Dedifferentiated amniotic fluid mesenchymal stem cell (primary cell): ENCODE data around the gene CSPG4.
"Not testable (repeated sequence)": the region's sequence is repeated elsewhere in the genome, so short reads cannot be mapped to it uniquely, and the experiment has no call there.

Experiments used
- DNase-seq: peaks from one replicate; pipeline ENCODE4 v3.0.0-alpha.2; 2016; ENCODE audit errors: extremely low spot score

The CSPG4 gene

GRCh38 chr15:75703440-75704262 is 9.0 kb downstream of the CSPG4 start:
- not testable (repeated sequence) for DNase-seq

GRCh38 chr15:75702436-75702835 is 10.2 kb downstream of the CSPG4 start:
- no peak for DNase-seq

DNA sequence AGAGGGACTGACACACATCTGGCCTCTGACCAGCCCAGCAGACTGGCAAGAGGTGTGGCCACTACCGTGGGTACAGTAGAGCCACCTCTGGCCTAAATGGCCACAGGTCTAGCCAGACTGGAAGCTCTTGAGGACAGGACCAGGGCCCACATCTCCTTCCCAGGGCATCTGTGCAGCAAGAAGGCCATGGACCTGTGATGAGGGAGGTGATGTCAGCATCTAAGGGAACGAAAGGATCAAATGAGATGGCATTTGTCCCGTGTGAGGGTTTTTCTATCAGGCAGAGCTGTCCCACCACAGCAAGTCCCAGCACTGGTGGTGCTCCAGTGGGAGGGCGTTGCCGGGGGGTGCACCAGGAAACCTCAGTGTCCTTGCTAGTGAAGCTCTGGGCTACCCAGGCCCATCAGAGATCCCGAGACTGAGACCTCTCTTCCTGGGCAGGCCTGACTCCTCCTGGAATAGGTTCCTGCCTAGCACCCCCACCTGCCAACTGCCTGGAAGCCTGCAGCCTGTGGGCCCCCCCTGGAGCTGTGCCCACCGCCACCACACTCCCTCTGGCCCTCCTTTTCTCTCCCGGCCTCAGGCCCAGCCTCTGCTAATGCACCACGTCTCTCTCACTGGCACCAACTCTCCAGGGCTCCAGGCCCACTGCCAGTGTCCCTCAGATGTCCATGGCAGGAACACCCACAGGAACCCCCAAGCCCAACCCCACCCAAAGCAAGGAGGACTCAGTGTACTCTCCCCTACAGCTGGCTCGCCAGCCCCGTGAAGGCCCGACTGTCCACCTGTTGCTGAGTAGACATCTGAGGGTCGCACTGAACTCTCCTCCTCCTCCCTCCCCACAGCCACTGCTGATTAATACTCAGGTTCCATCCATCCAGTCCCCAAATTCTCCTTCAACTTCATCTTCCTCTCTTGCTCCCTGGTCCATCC is 11.3 kb downstream of the CSPG4 start:
- not testable (repeated sequence) for DNase-seq

DNA sequence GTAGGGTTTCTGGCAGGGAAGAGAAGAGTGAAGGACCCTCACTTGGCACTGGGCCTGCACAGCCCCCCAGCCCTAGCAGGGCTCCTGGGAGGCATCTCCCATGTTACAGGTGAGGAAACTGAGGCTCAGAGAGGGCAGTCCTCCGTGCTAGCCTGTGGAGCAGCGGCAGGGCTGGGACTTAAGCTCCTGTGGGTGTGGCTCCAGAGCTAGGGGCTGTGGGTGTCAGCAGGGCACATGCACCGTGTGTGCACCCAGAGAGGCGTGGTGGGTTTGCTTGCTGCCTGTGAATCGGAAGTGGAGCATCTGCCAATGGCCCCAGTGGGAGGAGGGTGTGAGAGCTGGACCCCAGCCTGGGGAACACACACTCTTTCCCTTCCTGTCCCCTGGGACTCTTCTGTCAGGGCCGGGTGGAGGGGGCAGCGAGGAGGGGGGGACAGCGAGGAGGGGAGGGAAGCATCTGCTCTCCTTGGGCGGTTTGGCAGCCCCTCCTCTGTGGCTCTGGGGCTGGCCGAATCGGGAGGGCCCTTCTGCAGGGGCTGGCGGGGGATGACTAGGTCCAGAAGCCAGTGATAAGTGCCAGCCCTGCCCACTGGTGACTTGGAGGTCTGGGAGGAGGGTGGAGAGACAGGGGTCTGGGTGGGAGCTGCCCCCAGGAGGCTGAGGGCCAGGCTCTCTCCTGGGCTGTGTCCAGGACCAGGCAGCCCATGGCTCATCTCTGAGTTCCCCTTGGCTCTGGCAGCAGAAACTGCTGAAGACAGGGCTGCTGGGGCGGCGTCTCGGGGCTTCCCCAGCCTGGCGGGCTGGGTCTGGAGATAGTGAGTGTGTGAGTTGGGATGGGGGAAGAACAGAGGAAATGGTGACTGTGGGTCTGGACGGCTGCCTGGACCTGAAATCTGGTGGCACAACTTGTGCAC is 12.4 kb downstream of the CSPG4 start:
- DNase-seq, result peak; percentile 31

- DNase-seq, result not testable (repeated sequence)
Measured at GRCh38 chr15:75699517-75699916, 13.1 kb downstream of the CSPG4 start.

DNA sequence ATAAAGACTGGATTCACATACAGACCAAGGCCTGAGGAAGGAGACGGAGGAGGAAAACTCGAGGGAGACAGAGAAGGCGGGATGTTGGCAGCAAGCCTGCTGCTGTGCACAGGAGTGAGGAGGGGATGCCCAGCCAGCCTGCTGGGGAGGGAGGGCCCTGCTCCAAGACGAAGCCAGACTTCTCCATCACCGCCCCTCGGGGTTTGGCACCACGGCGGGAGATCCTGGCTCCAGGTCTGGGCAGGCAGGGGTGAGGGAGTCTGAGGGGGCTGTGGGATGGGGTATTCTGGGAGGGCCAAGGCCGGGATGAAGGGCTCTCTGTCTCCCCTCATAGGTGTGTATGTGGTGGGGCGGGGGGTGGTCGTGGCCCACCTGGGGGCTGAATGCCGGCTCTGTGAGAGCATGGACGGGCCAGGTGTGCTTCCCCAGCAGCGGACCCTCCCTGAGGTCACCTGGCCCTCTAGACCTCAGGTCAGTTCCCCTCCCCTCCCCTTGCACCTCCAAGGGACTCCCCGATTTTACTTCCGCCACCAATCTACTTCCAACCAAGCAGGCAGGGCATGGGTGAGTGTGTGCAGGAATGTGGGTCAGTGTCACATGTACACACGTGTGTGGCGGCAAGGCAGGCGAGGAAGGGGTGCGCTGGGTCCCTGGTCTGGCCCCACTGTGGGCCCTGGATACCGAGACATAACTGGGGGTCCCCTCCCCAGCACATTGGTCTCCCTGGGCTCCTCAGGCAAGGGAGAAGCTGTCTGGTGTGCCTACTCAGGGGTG is 14.5 kb downstream of the CSPG4 start:
- not testable (repeated sequence) for DNase-seq

GRCh38 chr15:75697523-75697922 is 15.1 kb downstream of the CSPG4 start:
- no peak for DNase-seq

GRCh38 chr15:75696854-75697259 is 15.8 kb downstream of the CSPG4 start:
- no peak for DNase-seq

DNA sequence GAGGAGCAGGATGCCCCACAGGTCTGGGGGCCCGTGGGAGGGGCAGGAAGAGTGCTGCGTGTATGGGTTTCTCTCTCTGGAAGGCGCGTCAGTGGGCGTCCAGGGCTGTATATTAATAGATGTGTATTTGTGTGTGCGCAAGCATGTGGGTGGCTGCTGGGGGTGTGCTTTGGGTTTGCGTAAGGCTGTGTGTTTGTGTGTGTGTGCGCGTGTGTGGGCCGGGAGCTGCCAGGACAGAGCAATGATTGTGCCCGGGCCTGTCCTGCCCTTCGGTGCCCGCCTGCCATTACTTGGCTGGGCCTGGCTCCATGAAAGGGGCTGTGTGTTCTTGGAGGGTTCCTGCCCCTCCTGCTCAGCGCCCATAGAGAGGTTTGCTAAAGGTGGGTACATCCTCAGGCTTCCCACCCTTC is 16.3 kb downstream of the CSPG4 start:
- no peak for DNase-seq

DNA sequence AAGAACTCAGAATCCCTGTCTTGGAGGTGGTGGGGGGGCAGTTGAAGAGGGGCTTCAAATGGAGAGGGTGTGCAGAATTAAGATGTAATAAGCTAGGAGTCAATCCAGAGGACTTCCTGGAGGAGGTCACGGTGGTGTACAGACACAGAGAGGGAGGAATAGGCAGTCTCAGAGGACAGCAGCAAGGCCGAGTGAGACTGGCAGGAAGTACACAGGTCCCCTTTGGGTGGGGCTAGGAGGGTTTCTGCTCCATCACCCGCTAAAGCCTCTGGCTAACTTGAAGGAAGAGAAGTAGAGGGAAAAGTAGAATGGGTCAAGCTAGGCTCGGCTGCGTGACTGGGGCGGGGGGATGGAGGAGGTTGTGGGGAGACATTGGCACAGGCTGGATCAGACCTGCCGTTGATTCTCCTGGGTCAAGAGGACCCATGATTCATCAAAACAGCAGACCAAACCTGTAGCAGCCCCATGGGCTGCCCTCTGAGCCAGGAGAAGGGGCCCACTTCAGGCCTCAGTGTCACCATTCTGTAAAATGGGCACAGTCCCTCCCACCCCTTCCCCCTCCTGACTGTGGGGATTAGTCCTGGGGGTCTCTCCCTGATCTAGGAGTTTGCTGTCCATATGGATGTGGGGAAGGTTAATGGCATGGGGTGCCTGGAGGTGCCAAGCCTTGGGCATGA is 16.9 kb downstream of the CSPG4 start:
- no peak for DNase-seq

- no peak for DNase-seq
Measured at GRCh38 chr15:75695220-75695619, 17.4 kb downstream of the CSPG4 start.

- peak; percentile 95 for DNase-seq
Measured at GRCh38 chr15:75694241-75695182, 18.1 kb downstream of the CSPG4 start.

GRCh38 chr15:75693501-75694240 is 19.0 kb downstream of the CSPG4 start:
- DNase-seq, result no peak

DNA sequence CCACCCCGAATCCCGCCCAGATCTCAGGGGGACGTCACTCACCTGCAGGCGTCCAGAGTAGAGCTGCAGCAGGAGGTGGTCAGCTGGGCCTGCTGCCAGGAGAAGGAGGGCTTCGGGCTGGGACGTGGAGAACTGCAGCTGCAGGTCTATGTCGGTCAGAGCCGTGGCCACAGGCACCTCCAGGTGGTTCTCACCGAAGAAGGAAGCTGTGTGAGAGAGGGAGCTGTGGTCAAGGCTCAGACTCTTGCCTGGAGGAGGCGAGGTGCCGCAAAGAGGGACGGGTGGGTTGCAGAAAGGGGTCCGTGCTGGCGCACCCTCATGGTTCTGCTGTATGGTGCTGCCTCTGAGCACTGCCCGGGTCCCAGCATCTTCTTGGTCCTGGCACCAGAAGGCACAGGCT is 19.6 kb downstream of the CSPG4 start:
- DNase-seq, result not testable (repeated sequence)

- DNase-seq, result not testable (repeated sequence)
Measured at GRCh38 chr15:75692311-75692710, 20.3 kb downstream of the CSPG4 start.

GRCh38 chr15:75689429-75689828 is 23.2 kb downstream of the CSPG4 start:
- not testable (repeated sequence) for DNase-seq

DNA sequence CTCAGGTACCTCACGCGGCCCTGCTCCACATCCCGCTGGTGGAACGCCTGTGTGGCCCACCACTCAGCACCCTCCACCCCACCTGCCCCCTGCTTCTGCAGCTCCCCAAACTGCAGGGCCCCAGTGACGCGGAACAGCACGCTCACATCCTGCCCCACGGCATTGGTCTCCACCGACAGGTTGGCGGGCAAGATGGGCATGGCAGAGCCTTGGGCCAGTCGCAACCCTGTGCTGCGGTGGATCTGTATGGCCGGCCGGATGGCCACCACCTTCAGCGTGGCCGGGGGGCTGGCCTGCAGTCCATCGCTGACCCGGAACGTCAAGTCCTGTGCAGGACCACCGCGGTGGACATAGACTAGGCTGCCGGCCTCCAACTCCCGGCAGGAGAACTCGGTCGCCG is 23.8 kb downstream of the CSPG4 start:
- DNase-seq, result no peak

- no peak for DNase-seq
Measured at GRCh38 chr15:75688278-75688557, 24.4 kb downstream of the CSPG4 start.
